H1 (cell line): Measurements from ENCODE around the gene DBR1. TPM values are rescaled to one million over a fixed set of nuclear protein-coding genes. Genes with fewer than 3 reads are reported as not detected.

ENCODE experiments used
- ATF2 ChIP-seq: IDR thresholded peaks from 2 replicates; pipeline ENCODE4 v1.6.1; 2012; ENCODE audit warnings: low read length, inconsistent platforms
- EP300 ChIP-seq, 2 experiments: IDR thresholded peaks; 1 replicate in 1 of 2; 2 replicates in 1 of 2; pipeline ENCODE4 v1.6.1; 2011 to 2012; ENCODE audit warnings: low read depth in 2 of 2, low read length in 2 of 2, mild to moderate bottlenecking in 2 of 2, borderline replicate concordance in 1 of 2, inconsistent platforms in 1 of 2, moderate library complexity in 1 of 2
- KDM1A ChIP-seq: fragments of 200-600, 300-600 bp; sonication (generic); IDR thresholded peaks from 2 replicates; pipeline ENCODE4 v1.7.1; 2016; ENCODE audit warnings: mild to moderate bottlenecking, low read length, borderline replicate concordance
- KDM5A ChIP-seq: fragments of 200-600 bp; IDR thresholded peaks from 2 replicates; pipeline ENCODE4 v1.7.1; 2012; ENCODE audit warnings: mild to moderate bottlenecking, low read length, inconsistent platforms, mixed read lengths
- PHF8 ChIP-seq: fragments of 200-600 bp; sonication (generic); conservative IDR thresholded peaks from 2 replicates; pipeline ENCODE4 v1.7.1; 2012; ENCODE audit warnings: low read depth, mild to moderate bottlenecking, inconsistent platforms, low read length, moderate library complexity
- POLR2AphosphoS5 ChIP-seq: IDR thresholded peaks from 2 replicates; pipeline ENCODE4 v1.6.1; 2011; ENCODE audit warnings: low read depth, low read length
- RBBP5 ChIP-seq: IDR thresholded peaks from 2 replicates; pipeline ENCODE4 v1.7.1; 2012; ENCODE audit warnings: low read depth, mild to moderate bottlenecking, inconsistent platforms, low read length, moderate library complexity, borderline replicate concordance
- RXRA ChIP-seq: IDR thresholded peaks from 2 replicates; pipeline ENCODE4 v1.6.1; 2011; ENCODE audit warnings: low read depth, mild to moderate bottlenecking, low read length, moderate library complexity; ENCODE audit not compliant: insufficient read depth
- SRF ChIP-seq: IDR thresholded peaks from 2 replicates; pipeline ENCODE4 v1.6.1; 2011; ENCODE audit warnings: mild to moderate bottlenecking, low read depth, low read length, moderate library complexity
- TAF1 ChIP-seq: IDR thresholded peaks from 2 replicates; pipeline ENCODE4 v1.6.1; 2011; ENCODE audit warnings: mild to moderate bottlenecking, low read depth, low read length
- TAF7 ChIP-seq: optimal IDR thresholded peaks from 2 replicates; pipeline ENCODE3; 2011; ENCODE audit warnings: low read depth, mild to moderate bottlenecking, inconsistent platforms, low read length, moderate library complexity, borderline replicate concordance
- TBP ChIP-seq: IDR thresholded peaks from 2 replicates; pipeline ENCODE4 v1.6.1; 2011; ENCODE audit warnings: low read depth, low read length, improper control_type of control experiment
- polyA plus RNA-seq, 7 experiments: library from polyadenylated mRNA; depleted of rRNA in 3 of 7; stranded (reverse) in 5 of 7; unstranded in 2 of 7; fragments of >200 nt in 5 of 7; fragments of 200-250 nt in 2 of 7; gene quantifications; 1 replicate in 5 of 7; 2 replicates in 1 of 7; 4 replicates in 1 of 7; pipeline versions ENCODE4 v1.2.1 to v1.2.3, GENCODE V29; 2011 to 2013; ENCODE audit warnings: missing spikeins in 2 of 7, mixed read lengths in 2 of 7
- total RNA-seq: library from RNA; stranded (reverse); fragmentation: NEBNext Ultra II Directional; extraction: Animal tissue kit (Norgen Biotek cat#: 25700); gene quantifications from 2 replicates; pipeline ENCODE4 v1.2.1, GENCODE V29; 2021
- TF ChIP-seq, protein P1 (sequence below): IDR thresholded peaks from 2 replicates; pipeline ENCODE4 v1.6.1; 2012; ENCODE audit warnings: inconsistent platforms
- TF ChIP-seq, protein P2 (sequence below): IDR thresholded peaks from 2 replicates; pipeline ENCODE4 v1.6.1; 2012; ENCODE audit warnings: inconsistent platforms
- TF ChIP-seq, protein P3 (sequence below): IDR thresholded peaks from 2 replicates; pipeline ENCODE4 v1.6.1; 2011; ENCODE audit warnings: low read depth, mild to moderate bottlenecking, low read length; ENCODE audit not compliant: insufficient read depth

DBR1 gene
- total and polyA plus RNA-seq, 2 of the 8 experiments (the other 6 are each of a cell fraction or from before 2014, with no cell fraction given), result 10.1 to 18.3 TPM

DNA sequence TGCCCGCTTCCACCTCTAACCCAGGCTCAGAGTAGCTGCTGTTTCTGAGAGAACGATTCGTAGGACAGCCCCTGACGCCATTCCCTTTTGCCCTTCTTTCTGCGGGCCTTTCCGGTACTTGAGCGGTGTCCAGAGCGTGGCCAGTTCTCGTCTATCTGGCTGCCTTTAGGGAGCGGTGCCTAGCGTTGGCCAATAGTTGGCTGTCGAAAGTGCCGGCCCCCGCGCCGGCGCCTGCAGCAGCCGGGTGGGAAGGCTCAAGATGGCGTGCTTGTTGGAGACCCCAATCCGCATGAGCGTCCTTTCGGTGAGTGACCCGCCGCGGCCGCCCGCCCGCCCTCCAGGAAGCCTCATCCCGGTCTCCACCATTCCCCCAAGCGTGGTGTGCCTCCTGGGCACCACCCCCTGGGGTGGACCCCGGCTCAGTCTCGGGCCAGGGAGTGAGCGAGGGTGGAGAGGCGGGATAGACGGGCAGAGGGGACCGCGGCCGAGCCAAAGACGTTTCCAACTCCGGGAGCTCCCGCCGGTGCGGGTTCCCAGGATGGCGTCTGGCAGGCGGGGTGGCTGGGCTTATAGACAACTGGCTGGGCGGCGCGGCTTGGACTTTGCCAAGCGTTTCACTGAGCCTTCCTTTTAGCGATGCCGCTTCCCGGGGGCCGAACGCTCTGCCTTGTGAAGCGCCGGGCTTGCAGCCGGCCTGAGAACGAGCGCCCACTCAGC lies 12.7 kb upstream of the DBR1 start, which contains the start of gene ARMC8 (continued):
- TF ChIP-seq TAF7 (peak; percentile 93), SRF (0 out of 2 replicates have a peak, but pooled peaks have one; percentile 1), EP300 (IDR thresholded peaks at IDR 0.05; ENCODE audit: borderline replicate concordance in 1 of 2, low read depth in 2 of 2, low read length in 2 of 2) (peak in 1 of 2 experiments; percentile 98; a peak in 1 of 3 replicates), KDM5A (peak; percentile 72), KDM1A (no peak), RXRA (no peak), ATF2 (peak; percentile 73; the same call in 1 of the 2 replicates), TAF1 (peak; percentile 96), PHF8 (peak; percentile 93), RBBP5 (peak; percentile 64), POLR2AphosphoS5 (peak; percentile 87), TBP (peak; percentile 87)
- TF ChIP-seq, protein P1, sequence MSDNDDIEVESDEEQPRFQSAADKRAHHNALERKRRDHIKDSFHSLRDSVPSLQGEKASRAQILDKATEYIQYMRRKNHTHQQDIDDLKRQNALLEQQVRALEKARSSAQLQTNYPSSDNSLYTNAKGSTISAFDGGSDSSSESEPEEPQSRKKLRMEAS, result peak; percentile 40
- TF ChIP-seq, protein P2, sequence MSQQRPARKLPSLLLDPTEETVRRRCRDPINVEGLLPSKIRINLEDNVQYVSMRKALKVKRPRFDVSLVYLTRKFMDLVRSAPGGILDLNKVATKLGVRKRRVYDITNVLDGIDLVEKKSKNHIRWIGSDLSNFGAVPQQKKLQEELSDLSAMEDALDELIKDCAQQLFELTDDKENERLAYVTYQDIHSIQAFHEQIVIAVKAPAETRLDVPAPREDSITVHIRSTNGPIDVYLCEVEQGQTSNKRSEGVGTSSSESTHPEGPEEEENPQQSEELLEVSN, result no peak
- TF ChIP-seq, protein P3, sequence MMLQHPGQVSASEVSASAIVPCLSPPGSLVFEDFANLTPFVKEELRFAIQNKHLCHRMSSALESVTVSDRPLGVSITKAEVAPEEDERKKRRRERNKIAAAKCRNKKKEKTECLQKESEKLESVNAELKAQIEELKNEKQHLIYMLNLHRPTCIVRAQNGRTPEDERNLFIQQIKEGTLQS, result no peak
